K562 (cell line): Measurements from ENCODE around the gene MED13L. TPM values are rescaled to one million over a fixed set of nuclear protein-coding genes. Genes with fewer than 3 reads are reported as not detected.

Experiments used
- ARID1B ChIP-seq: fragments of 450-650 bp; IDR thresholded peaks from 2 replicates; pipeline ENCODE4 v1.6.1; 2016; ENCODE audit warnings: antibody characterized with exemption, mild to moderate bottlenecking, inconsistent platforms
- BMI1 ChIP-seq: fragments of 150-350 bp; IDR thresholded peaks from 2 replicates; pipeline ENCODE4 v1.6.1; 2014; ENCODE audit warnings: low read length
- CBX2 ChIP-seq: fragments of 200-600 bp; sonication (generic); IDR thresholded peaks from one replicate; pipeline ENCODE4 v1.6.1; 2012; ENCODE audit warnings: mild to moderate bottlenecking, low read length, inconsistent platforms; ENCODE audit not compliant: insufficient read depth, poor library complexity, severe bottlenecking
- DPF2 ChIP-seq: fragments of 450-650 bp; IDR thresholded peaks from 2 replicates; pipeline ENCODE4 v1.6.1; 2016
- HNRNPH1 ChIP-seq: fragments of 200-400 bp; formaldehyde crosslinking; optimal IDR thresholded peaks from 2 replicates; pipeline ENCODE3; 2017; ENCODE audit warnings: low read depth, mild to moderate bottlenecking, low read length, moderate library complexity
- HSF4 ChIP-seq: fragments of 250-450 bp; sonication (Bioruptor Pico); IDR thresholded peaks from 2 replicates; pipeline ENCODE4 v2.1.2; 2022; ENCODE audit warnings: mild to moderate bottlenecking, moderate library complexity, borderline replicate concordance
- L3MBTL2 ChIP-seq: fragments of 450-650 bp; IDR thresholded peaks from 2 replicates; pipeline ENCODE4 v1.6.1; 2016; ENCODE audit warnings: mild to moderate bottlenecking, moderate library complexity
- MEIS2 ChIP-seq: fragments of 450-650 bp; IDR thresholded peaks from 2 replicates; pipeline ENCODE4 v1.6.1; 2014; ENCODE audit warnings: mild to moderate bottlenecking; ENCODE audit not compliant: partially characterized antibody
- NFIC ChIP-seq: fragments of 450-650 bp; IDR thresholded peaks from 2 replicates; pipeline ENCODE4 v1.6.1; 2017; ENCODE audit warnings: mild to moderate bottlenecking, inconsistent platforms
- SMARCA4 ChIP-seq: fragments of 450-650 bp; IDR thresholded peaks from 2 replicates; pipeline ENCODE4 v1.6.1; 2016
- SP1 ChIP-seq: sonication (generic); formaldehyde crosslinking; IDR thresholded peaks from 2 replicates; pipeline ENCODE4 v1.8.1; 2022; ENCODE audit warnings: mild to moderate bottlenecking, missing genetic modification reagents
- TAF7 ChIP-seq: fragments of 450-650 bp; IDR thresholded peaks from 2 replicates; pipeline ENCODE4 v1.6.1; 2016; ENCODE audit warnings: missing genetic modification characterization, missing compliant biosample characterization
- TAF9B ChIP-seq: fragments of 450-650 bp; IDR thresholded peaks from 2 replicates; pipeline ENCODE4 v1.6.1; 2018; ENCODE audit warnings: mild to moderate bottlenecking; ENCODE audit not compliant: partially characterized antibody
- TFE3 ChIP-seq: fragments of 450-650 bp; formaldehyde crosslinking; IDR thresholded peaks from 2 replicates; pipeline ENCODE4 v1.4.0; 2020; ENCODE audit warnings: mild to moderate bottlenecking, mixed read lengths
- ZBTB1 ChIP-seq: sonication (generic); formaldehyde crosslinking; IDR thresholded peaks from 2 replicates; pipeline ENCODE4 v1.8.1; 2023; ENCODE audit warnings: missing genetic modification reagents, low read depth, mild to moderate bottlenecking, borderline replicate concordance
- ZHX1 ChIP-seq: fragments of 150-350 bp; conservative IDR thresholded peaks from 2 replicates; pipeline ENCODE4 v1.6.1; 2014; ENCODE audit warnings: low read length
- ZNF311 ChIP-seq: fragments of 250-450 bp; sonication (Bioruptor Pico); IDR thresholded peaks from 2 replicates; pipeline ENCODE4 v1.4.0; 2020; ENCODE audit warnings: mild to moderate bottlenecking, moderate library complexity
- ZNF384 ChIP-seq: IDR thresholded peaks from 2 replicates; pipeline ENCODE4 v1.6.1; 2012; ENCODE audit warnings: low read depth, low read length, improper control_type of control experiment
- ZNF445 ChIP-seq: fragments of 250-450 bp; sonication (Bioruptor Pico); IDR thresholded peaks from 2 replicates; pipeline ENCODE4 v1.4.0; 2020; ENCODE audit warnings: low read depth, mild to moderate bottlenecking, moderate library complexity
- ZNF512 ChIP-seq: IDR thresholded peaks from 2 replicates; pipeline ENCODE4 v1.6.1; 2016; ENCODE audit warnings: missing genetic modification characterization, missing compliant biosample characterization
- ZNF584 ChIP-seq: fragments of 200-800 bp; sonication (Bioruptor generic); IDR thresholded peaks from 2 replicates; pipeline ENCODE4 v1.6.1; 2016; ENCODE audit warnings: low read depth, mild to moderate bottlenecking, missing genetic modification characterization, missing compliant biosample characterization
- ZNF740 ChIP-seq, 3 experiments: fragments of 200-800 bp in 1 of 3; sonication (Bioruptor generic) in 1 of 3; sonication (generic) in 1 of 3; formaldehyde crosslinking in 1 of 3; IDR thresholded peaks; 2 replicates each; pipeline versions ENCODE4 v1.6.1 to v1.8.0; 2016 to 2022; ENCODE audit warnings: mild to moderate bottlenecking in 2 of 3, missing compliant biosample characterization in 2 of 3, missing genetic modification characterization in 2 of 3, missing genetic modification reagents in 1 of 3
- ZNF76 ChIP-seq: fragments of 250-450 bp; sonication (Bioruptor Pico); IDR thresholded peaks from 2 replicates; pipeline ENCODE4 v1.4.0; 2020; ENCODE audit warnings: mild to moderate bottlenecking, moderate library complexity, borderline replicate concordance
- ZZZ3 ChIP-seq: fragments of 450-650 bp; IDR thresholded peaks from 2 replicates; pipeline ENCODE4 v1.6.1; 2016; ENCODE audit warnings: antibody characterized with exemption, mild to moderate bottlenecking, moderate library complexity
- polyA plus RNA-seq, 8 experiments: library from polyadenylated mRNA; depleted of rRNA in 4 of 8; stranded (reverse) in 5 of 8; unstranded in 3 of 8; fragments of >200 nt; fragmentation: Nextera tagmentation in 2 of 8; fragmentation: Illumina TruSeq in 1 of 8; extraction: Ambion mirVana in 2 of 8; extraction: Trizol in 1 of 8; gene quantifications; 2 replicates each; pipeline versions ENCODE4 v1.2.1 to v1.2.3, GENCODE V29; 2011 to 2014; ENCODE audit warnings: inconsistent platforms in 1 of 8, missing spikeins in 1 of 8
- total RNA-seq, 7 experiments: library from RNA; depleted of rRNA in 6 of 7; stranded (reverse); fragments of >200 nt in 6 of 7; fragmentation: Illumina TruSeq in 2 of 7; extraction: Trizol in 2 of 7; gene quantifications; 2 replicates each; pipeline versions ENCODE4 v1.2.1 to v1.2.3, GENCODE V29; 2011 to 2021; ENCODE audit warnings: low replicate concordance in 1 of 7

Gene MED13L
- total and polyA plus RNA-seq, 9 of the 15 experiments (the other 6 are each of a cell fraction or from before 2014, with no cell fraction given), result 13.4 to 90.3 (median 36.9) TPM

- TF ChIP-seq ZNF512, result no peak
- TF ChIP-seq ARID1B, result 0 out of 2 replicates have a peak, but pooled peaks have one; percentile 29
- TF ChIP-seq ZNF445, result no peak
- peak; percentile 61 for TF ChIP-seq MEIS2
- no peak for TF ChIP-seq ZNF311 (CRISPR knock-in tag)
- 0 out of 2 replicates have a peak, but pooled peaks have one; percentile 41 for TF ChIP-seq DPF2
- TF ChIP-seq BMI1, result no peak
- TF ChIP-seq ZNF740 (CRISPR knock-in tag; IDR thresholded peaks at IDR 0.05), result no peak
- TF ChIP-seq ZNF740 (tag; IDR thresholded peaks at IDR 0.05), result no peak
- TF ChIP-seq SP1 (CRISPR knock-in tag), result no peak
- no peak for TF ChIP-seq ZHX1
- no peak for TF ChIP-seq TAF7 (tag)
- no peak for TF ChIP-seq HSF4 (CRISPR knock-in tag)
- TF ChIP-seq TFE3 (CRISPR knock-in tag), result no peak
- TF ChIP-seq ZZZ3, result no peak
- no peak for TF ChIP-seq ZNF384
- no peak for TF ChIP-seq ZNF584
- no peak for TF ChIP-seq ZNF76
- no peak for TF ChIP-seq L3MBTL2
- TF ChIP-seq HNRNPH1, result no peak
- TF ChIP-seq TAF9B, result no peak
- no peak for TF ChIP-seq ZBTB1 (CRISPR knock-in tag)
- 0 out of 2 replicates have a peak, but pooled peaks have one; percentile 18 for TF ChIP-seq NFIC
- TF ChIP-seq CBX2, result no peak
- TF ChIP-seq SMARCA4, result no peak
Measured at GRCh38 chr12:116130431-116130830, 147.1 kb downstream of the MED13L start (continued).
